ENCODE data around the gene RPS19. TPM values are rescaled to one million over a fixed set of nuclear protein-coding genes. Genes with fewer than 3 reads are reported as not detected.

Gene RPS19
- total RNA-seq, 1 experiment from 2014 or later, result 3,020 TPM

DNA sequence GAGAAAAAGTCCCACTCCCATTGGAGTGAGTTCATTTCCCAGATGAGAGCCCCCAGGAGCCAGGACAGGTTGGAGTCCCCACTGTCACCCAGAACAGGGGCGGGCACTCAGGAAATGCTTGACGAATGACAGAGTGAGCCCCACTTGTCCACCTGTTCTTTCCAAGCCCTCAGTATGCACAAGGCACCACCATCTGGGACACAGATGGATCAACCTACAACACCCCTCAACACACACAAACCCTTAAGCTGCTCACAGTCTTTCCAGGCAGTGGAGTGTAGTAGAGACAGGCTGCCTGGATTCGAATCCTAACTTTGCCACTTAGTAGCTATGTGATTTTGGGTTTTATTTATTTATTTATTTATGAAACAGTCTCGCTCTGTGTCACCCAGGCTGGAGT, 30.9 kb downstream of the RPS19 start:
- Histone ChIP-seq H3K79me2 (ENCODE audit: insufficient read depth, low read length) (peaks cover 37% of the 10 kb centered on the region), H3K9me3 (ENCODE audit: control insufficient read depth in 1 of 2, insufficient read depth in 1 of 2, low read depth in 1 of 2, low read length in 2 of 2) (no peaks in the 10 kb centered on the region), H4K20me1 (ENCODE audit: insufficient read depth) (no peaks in the 10 kb centered on the region), H3K9me2 (ENCODE audit: insufficient read depth) (no peaks in the 10 kb centered on the region), H3K27ac (ENCODE audit: low read depth, low read length) (no peak overlapping the region), H3K36me3 (ENCODE audit: control insufficient read depth in 1 of 2, insufficient read depth in 2 of 2, low read length in 2 of 2) (peaks cover 13 to 26% of the 10 kb centered on the region in 2 experiments), H2AFZ (ENCODE audit: low read depth, low read length, poor library complexity, severe bottlenecking) (no peak overlapping the region), H3K4me1 (ENCODE audit: control insufficient read depth in 1 of 2, insufficient read depth in 2 of 2, low read length in 2 of 2) (peaks cover 21 to 31% of the 10 kb centered on the region in 2 experiments), H3K4me2 (ENCODE audit: low read length) (no peak overlapping the region), H3K4me3 (replicated peaks in 1 of 2; ENCODE audit: low read depth in 1 of 2, low read length in 2 of 2) (no peak overlapping the region), H3K27me3 (ENCODE audit: insufficient read depth, low read length) (no peaks in the 10 kb centered on the region), H3K9ac (ENCODE audit: low read length) (no peak overlapping the region)
- CTCF ChIA-PET, result no interaction called here
- no TSS peak for BruUV-seq (replicated peaks)
- DNase-seq (ENCODE audit: low read depth, low spot score), result no peak
- intact Hi-C loops (cut with micrococcal nuclease), result no loop called here
- no peak for ATAC-seq
- TF ChIP-seq ZFX (IDR thresholded peaks at IDR 0.05) (no peak), CBX3 (IDR thresholded peaks at IDR 0.05; ENCODE audit: low read depth) (no peak), CTCF (IDR thresholded peaks at IDR 0.05 in 2 of 3, conservative IDR thresholded peaks at IDR 0.05 in 1 of 3; ENCODE audit: borderline replicate concordance in 1 of 3, insufficient read depth in 1 of 3, low read depth in 2 of 3, low read length in 2 of 3) (no peak), EZH2 (IDR thresholded peaks at IDR 0.05) (no peak), ZBTB33 (IDR thresholded peaks at IDR 0.05; ENCODE audit: extremely low read depth, insufficient replicate concordance, low read length) (no peak), YY1 (IDR thresholded peaks at IDR 0.05; ENCODE audit: extremely low read depth, insufficient replicate concordance, low read depth, low read length) (no peak), RAD21 (IDR thresholded peaks at IDR 0.05; ENCODE audit: low read depth) (no peak), EGR1 (IDR thresholded peaks at IDR 0.05; ENCODE audit: low read depth) (no peak), POLR2A (IDR thresholded peaks at IDR 0.05; ENCODE audit: borderline replicate concordance, extremely low read depth, insufficient read depth, insufficient read length) (no peak), MAX (IDR thresholded peaks at IDR 0.05) (no peak)
- TF ChIP-seq, protein P1, sequence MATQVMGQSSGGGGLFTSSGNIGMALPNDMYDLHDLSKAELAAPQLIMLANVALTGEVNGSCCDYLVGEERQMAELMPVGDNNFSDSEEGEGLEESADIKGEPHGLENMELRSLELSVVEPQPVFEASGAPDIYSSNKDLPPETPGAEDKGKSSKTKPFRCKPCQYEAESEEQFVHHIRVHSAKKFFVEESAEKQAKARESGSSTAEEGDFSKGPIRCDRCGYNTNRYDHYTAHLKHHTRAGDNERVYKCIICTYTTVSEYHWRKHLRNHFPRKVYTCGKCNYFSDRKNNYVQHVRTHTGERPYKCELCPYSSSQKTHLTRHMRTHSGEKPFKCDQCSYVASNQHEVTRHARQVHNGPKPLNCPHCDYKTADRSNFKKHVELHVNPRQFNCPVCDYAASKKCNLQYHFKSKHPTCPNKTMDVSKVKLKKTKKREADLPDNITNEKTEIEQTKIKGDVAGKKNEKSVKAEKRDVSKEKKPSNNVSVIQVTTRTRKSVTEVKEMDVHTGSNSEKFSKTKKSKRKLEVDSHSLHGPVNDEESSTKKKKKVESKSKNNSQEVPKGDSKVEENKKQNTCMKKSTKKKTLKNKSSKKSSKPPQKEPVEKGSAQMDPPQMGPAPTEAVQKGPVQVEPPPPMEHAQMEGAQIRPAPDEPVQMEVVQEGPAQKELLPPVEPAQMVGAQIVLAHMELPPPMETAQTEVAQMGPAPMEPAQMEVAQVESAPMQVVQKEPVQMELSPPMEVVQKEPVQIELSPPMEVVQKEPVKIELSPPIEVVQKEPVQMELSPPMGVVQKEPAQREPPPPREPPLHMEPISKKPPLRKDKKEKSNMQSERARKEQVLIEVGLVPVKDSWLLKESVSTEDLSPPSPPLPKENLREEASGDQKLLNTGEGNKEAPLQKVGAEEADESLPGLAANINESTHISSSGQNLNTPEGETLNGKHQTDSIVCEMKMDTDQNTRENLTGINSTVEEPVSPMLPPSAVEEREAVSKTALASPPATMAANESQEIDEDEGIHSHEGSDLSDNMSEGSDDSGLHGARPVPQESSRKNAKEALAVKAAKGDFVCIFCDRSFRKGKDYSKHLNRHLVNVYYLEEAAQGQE (IDR thresholded peaks at IDR 0.05; ENCODE audit: low read depth), result no peak
- POLR2A ChIA-PET, result no interaction called here
- RAD21 ChIA-PET (ENCODE audit: low non-redundant PET in 1 of 2, low total read pairs in 2 of 2, uncharacterized antibody in 2 of 2, unreplicated experiment in 2 of 2), result no interaction called here

All from HCT116 (cell line).